Mesodermal cell (in vitro differentiated cells): ENCODE results near the gene NDUFS4.

Source experiments
- H3K27ac ChIP-seq: 2 replicates; pipeline ENCODE4 v1.7.0; 2013; ENCODE audit warnings: mild to moderate bottlenecking, low read depth, low read length, moderate library complexity; ENCODE audit not compliant: severe bottlenecking
- H3K36me3 ChIP-seq: 2 replicates; pipeline ENCODE4 v1.7.1; 2013; ENCODE audit warnings: mild to moderate bottlenecking, low read length, moderate library complexity; ENCODE audit not compliant: control insufficient read depth, insufficient read depth
- H3K4me1 ChIP-seq: one replicate; pipeline ENCODE4 v1.7.1; 2013; ENCODE audit warnings: mild to moderate bottlenecking, low read length; ENCODE audit not compliant: insufficient read depth, control insufficient read depth, poor library complexity, severe bottlenecking
- H3K4me3 ChIP-seq: 2 replicates; pipeline ENCODE4 v1.7.0; 2013; ENCODE audit warnings: low read length, control low read depth, mild to moderate bottlenecking; ENCODE audit not compliant: insufficient read depth, poor library complexity, severe bottlenecking; ENCODE audit errors: extremely low read depth
- H3K9me3 ChIP-seq: 2 replicates; pipeline ENCODE4 v1.7.1; 2013; ENCODE audit warnings: mild to moderate bottlenecking, low read length, moderate library complexity; ENCODE audit not compliant: control insufficient read depth
- WGBS, 2 experiments: methylation state at CpG; one replicate each; pipeline ENCODE4 v1.1.5; 2013; ENCODE audit warnings: missing lambda C conversion rate in 2 of 2; ENCODE audit not compliant: insufficient coverage in 2 of 2; 5-methylcytosine and 5-hydroxymethylcytosine counted together

NDUFS4 gene

GRCh38 chr5:53571403-53571802, 11.0 kb downstream of the NDUFS4 start:
- no CpG with 5 or more reads among the region's 1 CpG for WGBS, 2 experiments
- Histone ChIP-seq H3K27ac (no peak overlapping the region), H3K9me3 (no peaks in the 10 kb centered on the region), H3K4me1 (no peaks in the 10 kb centered on the region), H3K4me3 (no peak overlapping the region), H3K36me3 (no peaks in the 10 kb centered on the region)

- H3K4me1 ChIP-seq: no peaks in the 10 kb centered on the region
- H3K9me3 ChIP-seq: no peaks in the 10 kb centered on the region
- no peak overlapping the region for H3K4me3 ChIP-seq
- WGBS, 2 experiments: 91 to 93% methylated on average over 2 of the region's 3 CpGs
- H3K27ac ChIP-seq: no peak overlapping the region
- no peaks in the 10 kb centered on the region for H3K36me3 ChIP-seq
These were observed 14.7 kb downstream of the NDUFS4 start for GRCh38 chr5:53575101-53575500.

- Histone ChIP-seq H3K4me1 (no peaks in the 10 kb centered on the region), H3K36me3 (no peaks in the 10 kb centered on the region), H3K4me3 (no peak overlapping the region), H3K9me3 (no peaks in the 10 kb centered on the region), H3K27ac (no peak overlapping the region)
These were observed 15.4 kb downstream of the NDUFS4 start for GRCh38 chr5:53575831-53576230.

- no peaks in the 10 kb centered on the region for H3K4me1 ChIP-seq
- 80 to 100% methylated on average over 1 of the region's 2 CpGs for WGBS, 2 experiments
These were observed 16.2 kb downstream of the NDUFS4 start for GRCh38 chr5:53576674-53577073.

GRCh38 chr5:53578854-53579253, 18.4 kb downstream of the NDUFS4 start:
- no peak overlapping the region for H3K4me3 ChIP-seq
- no peak overlapping the region for H3K27ac ChIP-seq
- 89 to 93% methylated on average over 2 to 3 of the region's 4 CpGs for WGBS, 2 experiments
- no peaks in the 10 kb centered on the region for H3K4me1 ChIP-seq
- H3K9me3 ChIP-seq: no peaks in the 10 kb centered on the region
- H3K36me3 ChIP-seq: peaks cover under 1% of the 10 kb centered on the region

More at GRCh38 chr5:53576674-53577073, 16.2 kb downstream of the NDUFS4 start:
- H3K9me3 ChIP-seq: no peaks in the 10 kb centered on the region
- no peak overlapping the region for H3K4me3 ChIP-seq
- H3K27ac ChIP-seq: no peak overlapping the region
- H3K36me3 ChIP-seq: no peaks in the 10 kb centered on the region

- no peaks in the 10 kb centered on the region for H3K4me1 ChIP-seq
- H3K36me3 ChIP-seq: peaks cover 7% of the 10 kb centered on the region
- H3K9me3 ChIP-seq: no peaks in the 10 kb centered on the region
- 94 to 97% methylated on average over 4 to 6 of the region's 7 CpGs for WGBS, 2 experiments
- no peak overlapping the region for H3K27ac ChIP-seq
- H3K4me3 ChIP-seq: no peak overlapping the region
These were observed 20.1 kb downstream of the NDUFS4 start for GRCh38 chr5:53580547-53580946.

- Histone ChIP-seq H3K9me3 (no peaks in the 10 kb centered on the region), H3K4me3 (no peak overlapping the region), H3K27ac (no peak overlapping the region), H3K4me1 (no peaks in the 10 kb centered on the region), H3K36me3 (peaks cover 7% of the 10 kb centered on the region)
- WGBS, 2 experiments: 90 to 100% methylated on average over 3 to 4 of the region's 4 CpGs
These were observed 21.8 kb downstream of the NDUFS4 start for GRCh38 chr5:53582225-53582624.

GRCh38 chr5:53590759-53591158, 30.3 kb downstream of the NDUFS4 start:
- WGBS, 2 experiments: no CpG with 5 or more reads among the region's 1 CpG
- H3K4me3 ChIP-seq: no peak overlapping the region
- no peak overlapping the region for H3K27ac ChIP-seq
- no peaks in the 10 kb centered on the region for H3K36me3 ChIP-seq
- peaks cover 5% of the 10 kb centered on the region for H3K4me1 ChIP-seq
- H3K9me3 ChIP-seq: no peaks in the 10 kb centered on the region

- no peaks in the 10 kb centered on the region for H3K9me3 ChIP-seq
- no peak overlapping the region for H3K4me3 ChIP-seq
- H3K4me1 ChIP-seq: peaks cover 5% of the 10 kb centered on the region
- H3K27ac ChIP-seq: no peak overlapping the region
- no peaks in the 10 kb centered on the region for H3K36me3 ChIP-seq
- no CpG with 5 or more reads among the region's 1 CpG for WGBS, 2 experiments
These were observed 34.0 kb downstream of the NDUFS4 start for GRCh38 chr5:53594419-53594818.

- peaks cover 5% of the 10 kb centered on the region for H3K4me1 ChIP-seq
- no peaks in the 10 kb centered on the region for H3K36me3 ChIP-seq
- WGBS, 2 experiments: 100% methylated on average over 1 of the region's 4 CpGs
- H3K4me3 ChIP-seq: no peak overlapping the region
- no peak overlapping the region for H3K27ac ChIP-seq
- no peaks in the 10 kb centered on the region for H3K9me3 ChIP-seq
These were observed 37.5 kb downstream of the NDUFS4 start for GRCh38 chr5:53597894-53598293.

- no peak overlapping the region for H3K27ac ChIP-seq
- H3K9me3 ChIP-seq: no peaks in the 10 kb centered on the region
- peaks cover 15% of the 10 kb centered on the region for H3K36me3 ChIP-seq
- H3K4me1 ChIP-seq: no peaks in the 10 kb centered on the region
- H3K4me3 ChIP-seq: no peak overlapping the region
- WGBS, 2 experiments: 95 to 100% methylated on average over 2 of the region's 5 CpGs
These were observed 41.1 kb downstream of the NDUFS4 start for GRCh38 chr5:53601570-53601969.
